Activated CD4-positive, CD25-positive, alpha-beta regulatory T cell treated with anti-CD3 and anti-CD28 coated beads, Interleukin-2, amount 50 U/mL, for 24 hours (primary cell): Measurements from ENCODE around the gene FOXL1.

Experiments used
- ATAC-seq, 2 donors: fragments of 150-1000 bp; cut with Tn5 transposase; one replicate each; pipeline ENCODE4 v1.10.0; 2021; ENCODE audit warnings: mild to moderate bottlenecking in 1 of 2, moderate library complexity in 1 of 2

Gene FOXL1

DNA sequence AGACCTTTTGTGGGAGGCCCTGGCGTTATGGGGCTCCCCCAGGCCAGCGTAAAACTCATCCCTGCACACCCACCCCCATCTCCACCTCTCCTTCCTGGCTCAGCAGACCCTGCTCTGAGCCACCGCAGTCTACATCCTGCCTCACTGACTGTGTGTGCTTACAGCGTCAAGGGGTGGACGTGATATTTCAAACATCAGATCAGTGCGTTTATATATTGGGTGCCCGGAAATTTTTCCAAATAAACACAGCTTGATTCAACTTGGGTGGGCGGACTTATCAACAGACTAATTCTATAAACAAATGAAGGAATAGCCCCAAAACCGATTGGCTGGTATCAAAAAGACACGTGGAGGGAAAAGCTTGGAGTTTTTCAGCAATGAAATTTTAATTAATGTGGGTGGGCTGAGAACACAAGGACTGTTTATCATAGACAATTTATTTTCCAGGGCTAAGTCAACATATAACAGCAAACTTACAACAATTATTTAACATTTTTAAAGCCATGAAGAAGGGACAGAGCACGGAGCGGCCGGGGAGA is at the start of gene FOXL1:
FOXL1 (plus strand) TSS at position 489 of the 539 bp plus-strand sequence. CDS start 175 bp downstream, outside the sequence.
- ATAC-seq: no peak

DNA sequence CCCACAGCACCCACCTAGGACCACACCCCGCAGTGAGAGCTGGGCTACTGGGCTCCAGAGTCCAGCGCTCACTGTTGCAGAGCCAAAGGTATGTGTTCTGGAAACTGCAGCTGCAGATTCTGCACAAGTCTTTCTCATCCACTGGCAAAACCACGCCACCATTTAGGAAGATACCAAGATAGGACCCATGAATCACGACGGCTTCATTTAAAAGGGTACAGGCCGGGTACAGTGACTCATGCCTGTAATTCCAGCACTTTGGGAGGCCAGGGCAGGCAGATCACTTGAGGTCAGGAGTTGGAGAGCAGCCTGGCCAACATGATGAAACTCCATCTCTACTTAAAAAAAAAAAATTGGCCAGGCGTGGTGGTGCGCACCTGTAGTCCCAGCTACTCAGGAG is 49.2 kb upstream of the FOXL1 start:
- no peak for ATAC-seq

- ATAC-seq: no peak
Measured at GRCh38 chr16:86530251-86531190, 47.8 kb upstream of the FOXL1 start.

DNA sequence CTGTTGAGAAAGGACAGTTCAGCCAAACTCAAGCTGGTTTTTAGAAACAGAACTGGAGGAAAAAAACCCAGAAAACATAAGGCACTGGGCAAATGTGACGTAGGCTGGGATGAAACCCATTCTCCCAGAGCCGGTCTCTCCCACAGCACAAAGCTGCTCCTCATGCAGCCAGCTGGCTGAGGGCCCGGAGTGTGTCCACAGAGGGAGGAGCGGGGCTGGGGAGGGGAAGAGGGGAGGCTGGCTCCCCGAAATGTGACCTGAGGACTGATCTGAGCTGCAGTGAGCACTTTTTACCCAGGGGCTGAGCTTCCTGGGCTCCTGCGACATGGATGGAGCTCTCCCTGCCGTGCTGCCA is 47.2 kb upstream of the FOXL1 start:
- ATAC-seq: no peak

GRCh38 chr16:86531641-86532525 is 46.5 kb upstream of the FOXL1 start:
- no peak for ATAC-seq

GRCh38 chr16:86532526-86532815 is 45.9 kb upstream of the FOXL1 start:
- no peak for ATAC-seq

- ATAC-seq: no peak
Measured at GRCh38 chr16:86533076-86533475, 45.3 kb upstream of the FOXL1 start.

- ATAC-seq: no peak
Measured at GRCh38 chr16:86533767-86534351, 44.5 kb upstream of the FOXL1 start.

GRCh38 chr16:86534779-86535615 is 43.4 kb upstream of the FOXL1 start:
- ATAC-seq: no peak

GRCh38 chr16:86536621-86537020 is 41.7 kb upstream of the FOXL1 start:
- ATAC-seq: no peak

GRCh38 chr16:86537486-86537885 is 40.9 kb upstream of the FOXL1 start:
- ATAC-seq: no peak

DNA sequence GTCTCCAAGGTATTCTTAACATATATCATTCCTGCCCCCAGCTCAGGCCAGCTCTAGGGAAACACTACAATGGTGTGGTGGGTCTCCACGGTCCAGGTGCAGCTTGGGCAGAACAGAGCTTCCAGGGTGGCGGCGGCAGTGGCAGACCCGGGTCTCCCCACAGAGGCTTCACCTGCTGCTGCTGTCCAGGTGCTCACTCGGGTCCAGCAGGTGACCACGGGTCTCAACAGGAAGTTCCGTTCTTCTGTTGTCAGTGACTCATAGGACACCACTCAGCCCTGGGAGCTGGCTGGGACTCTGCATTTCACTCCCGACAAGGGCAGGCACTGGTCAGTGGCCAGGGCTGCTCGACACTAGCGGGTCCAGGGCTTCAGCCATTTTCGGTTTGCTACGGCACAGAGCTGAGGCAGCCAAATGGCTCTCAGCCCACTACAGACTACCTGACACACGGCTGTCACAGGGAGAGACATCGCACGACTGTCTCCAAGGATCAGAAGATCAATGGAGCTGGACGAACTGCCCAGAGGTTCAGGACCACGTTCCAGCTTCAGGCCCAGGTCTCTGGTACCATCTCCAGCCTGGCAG is 40.1 kb upstream of the FOXL1 start:
- ATAC-seq: no peak

DNA sequence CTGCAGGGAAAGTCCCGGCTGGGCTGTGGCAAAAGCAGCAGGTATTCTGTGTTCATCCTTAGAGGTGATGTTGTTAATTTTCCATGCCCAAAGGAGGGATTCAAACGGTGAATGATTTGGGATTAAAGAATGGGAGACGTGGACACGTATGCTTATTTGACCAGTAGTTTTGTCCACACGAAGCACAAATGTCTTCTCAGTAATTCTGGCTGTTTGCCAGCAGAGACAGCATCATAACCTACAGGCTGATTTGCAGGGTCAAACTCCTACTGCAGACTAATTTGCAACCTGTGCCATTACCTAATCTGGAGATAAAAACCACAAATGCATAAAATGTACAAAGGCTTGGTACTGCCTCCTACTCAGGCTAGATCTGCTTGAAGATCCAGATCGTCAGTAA is 37.5 kb upstream of the FOXL1 start:
- no peak for ATAC-seq

- no peak for ATAC-seq
Measured at GRCh38 chr16:86541560-86541959, 36.8 kb upstream of the FOXL1 start.

DNA sequence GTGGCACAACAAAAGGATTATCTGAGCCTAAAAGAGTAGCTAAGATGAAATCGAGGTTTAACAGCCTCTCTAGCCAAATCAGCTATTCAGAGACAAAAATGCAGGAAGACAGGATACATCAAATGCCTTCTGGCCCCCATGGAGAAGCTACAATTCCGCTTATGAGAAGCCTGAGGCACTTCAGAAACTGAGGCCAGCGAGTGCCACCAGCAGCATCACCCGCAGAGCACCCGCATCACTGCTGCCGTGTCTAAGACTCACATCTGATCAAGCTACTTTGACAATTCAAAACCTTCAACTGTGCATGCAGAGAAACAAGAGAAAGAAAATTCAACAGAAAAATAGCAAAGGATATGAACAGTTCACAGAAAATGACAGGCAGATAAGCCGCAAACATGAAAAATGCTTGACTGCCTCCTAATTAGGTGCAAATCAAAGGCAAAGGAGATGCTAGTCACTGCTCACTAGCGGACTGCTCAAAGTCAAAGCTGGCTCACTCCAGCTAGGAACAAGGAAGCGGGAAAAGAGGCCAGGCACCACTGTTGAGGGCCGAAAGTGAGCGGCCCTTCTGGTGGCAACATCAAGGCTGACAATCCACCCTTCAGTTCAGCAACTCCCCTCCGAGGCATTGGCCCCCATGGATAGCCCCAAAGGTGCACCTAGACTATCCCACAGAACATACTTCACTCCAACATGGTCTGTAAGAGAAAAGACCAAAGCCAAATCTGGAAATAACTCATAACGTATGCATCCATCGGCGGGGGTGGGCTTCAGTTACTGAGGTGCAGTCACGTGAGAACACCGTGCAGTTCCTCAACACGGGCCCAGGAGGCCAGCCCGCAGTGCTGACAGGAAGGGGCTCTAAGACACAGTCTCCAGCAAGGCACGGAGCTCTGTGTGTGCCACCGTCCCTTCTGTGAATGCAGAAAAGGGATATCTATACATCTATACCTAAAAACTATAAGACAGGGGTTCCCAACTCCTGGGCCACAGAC is 35.3 kb upstream of the FOXL1 start:
- no peak for ATAC-seq

GRCh38 chr16:86545481-86545880 is 32.9 kb upstream of the FOXL1 start:
- ATAC-seq: no peak

GRCh38 chr16:86545954-86546637 is 32.3 kb upstream of the FOXL1 start:
- no peak for ATAC-seq

GRCh38 chr16:86546638-86547013 is 31.7 kb upstream of the FOXL1 start:
- ATAC-seq: no peak

DNA sequence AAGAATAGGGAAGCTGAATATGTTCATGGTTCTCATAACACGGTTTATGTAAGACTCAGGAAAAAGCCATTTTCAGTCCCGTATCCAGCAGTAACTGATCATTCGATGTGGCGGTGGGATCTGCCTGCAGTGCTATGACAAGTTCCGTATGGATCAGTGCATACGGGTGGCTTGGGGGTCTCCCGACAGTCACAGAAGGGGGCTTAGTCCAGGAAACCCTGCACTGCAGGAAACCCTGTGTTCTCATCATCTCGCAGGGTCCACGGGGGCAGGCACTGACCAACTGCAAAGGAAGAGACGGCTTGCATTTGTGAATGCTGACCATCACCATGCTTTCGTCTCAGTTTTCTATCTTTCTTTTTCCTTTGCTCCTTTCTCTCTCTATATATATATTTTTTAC is 31.1 kb upstream of the FOXL1 start:
- ATAC-seq: no peak
